Body of pancreas (tissue), 4 donors: ENCODE measurements around the gene SORCS2.

Source experiments
- POLR2A ChIP-seq, 3 donors: fragments of 450-650 bp; IDR thresholded peaks; one replicate each; pipeline ENCODE4 v1.6.1; 2016; ENCODE audit warnings: antibody characterized with exemption in 3 of 3, mild to moderate bottlenecking in 2 of 3
- TF ChIP-seq, protein P1 (sequence below), 7 experiments: fragments of 450-650 bp in 4 of 7; fragments of 200-600 bp in 3 of 7; sonication (generic) in 3 of 7; IDR thresholded peaks; one replicate each; pipeline ENCODE4 v1.5.1; 2016 to 2019; ENCODE audit warnings: antibody characterized with exemption in 7 of 7

GRCh38 chr4:7367864-7368277 lies 175.5 kb downstream of the SORCS2 start:
- TF ChIP-seq, protein P1, sequence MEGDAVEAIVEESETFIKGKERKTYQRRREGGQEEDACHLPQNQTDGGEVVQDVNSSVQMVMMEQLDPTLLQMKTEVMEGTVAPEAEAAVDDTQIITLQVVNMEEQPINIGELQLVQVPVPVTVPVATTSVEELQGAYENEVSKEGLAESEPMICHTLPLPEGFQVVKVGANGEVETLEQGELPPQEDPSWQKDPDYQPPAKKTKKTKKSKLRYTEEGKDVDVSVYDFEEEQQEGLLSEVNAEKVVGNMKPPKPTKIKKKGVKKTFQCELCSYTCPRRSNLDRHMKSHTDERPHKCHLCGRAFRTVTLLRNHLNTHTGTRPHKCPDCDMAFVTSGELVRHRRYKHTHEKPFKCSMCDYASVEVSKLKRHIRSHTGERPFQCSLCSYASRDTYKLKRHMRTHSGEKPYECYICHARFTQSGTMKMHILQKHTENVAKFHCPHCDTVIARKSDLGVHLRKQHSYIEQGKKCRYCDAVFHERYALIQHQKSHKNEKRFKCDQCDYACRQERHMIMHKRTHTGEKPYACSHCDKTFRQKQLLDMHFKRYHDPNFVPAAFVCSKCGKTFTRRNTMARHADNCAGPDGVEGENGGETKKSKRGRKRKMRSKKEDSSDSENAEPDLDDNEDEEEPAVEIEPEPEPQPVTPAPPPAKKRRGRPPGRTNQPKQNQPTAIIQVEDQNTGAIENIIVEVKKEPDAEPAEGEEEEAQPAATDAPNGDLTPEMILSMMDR (IDR thresholded peaks at IDR 0.05): no peak
- TF ChIP-seq POLR2A (IDR thresholded peaks at IDR 0.05): no peak
